DMS53 (cell line): ENCODE results near the gene EN2.

Source experiments
- DNase-seq: peaks from one replicate; lab custom pipeline; 2025; lab: John Stamatoyannopoulos, UW

The EN2 gene

DNA sequence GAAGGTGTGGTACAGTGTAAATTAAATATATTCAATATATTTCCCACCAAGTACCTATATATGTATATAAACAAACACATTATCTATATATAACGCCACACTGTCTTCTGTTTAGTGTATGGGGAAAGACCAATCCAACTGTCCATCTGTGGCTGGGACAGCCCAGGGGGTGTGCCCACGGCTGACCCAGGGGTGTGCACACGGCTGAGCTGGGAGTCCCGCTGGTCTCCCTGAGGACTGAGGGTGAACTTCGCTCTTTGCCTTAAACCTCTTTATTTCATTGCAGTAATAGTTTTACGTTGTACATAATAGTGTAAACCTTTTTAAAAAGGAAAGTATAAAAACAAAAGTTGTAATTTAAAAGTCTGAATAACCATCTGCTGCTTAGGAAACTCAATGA lies 6.3 kb downstream of the EN2 start:
- no peak for DNase-seq

DNA sequence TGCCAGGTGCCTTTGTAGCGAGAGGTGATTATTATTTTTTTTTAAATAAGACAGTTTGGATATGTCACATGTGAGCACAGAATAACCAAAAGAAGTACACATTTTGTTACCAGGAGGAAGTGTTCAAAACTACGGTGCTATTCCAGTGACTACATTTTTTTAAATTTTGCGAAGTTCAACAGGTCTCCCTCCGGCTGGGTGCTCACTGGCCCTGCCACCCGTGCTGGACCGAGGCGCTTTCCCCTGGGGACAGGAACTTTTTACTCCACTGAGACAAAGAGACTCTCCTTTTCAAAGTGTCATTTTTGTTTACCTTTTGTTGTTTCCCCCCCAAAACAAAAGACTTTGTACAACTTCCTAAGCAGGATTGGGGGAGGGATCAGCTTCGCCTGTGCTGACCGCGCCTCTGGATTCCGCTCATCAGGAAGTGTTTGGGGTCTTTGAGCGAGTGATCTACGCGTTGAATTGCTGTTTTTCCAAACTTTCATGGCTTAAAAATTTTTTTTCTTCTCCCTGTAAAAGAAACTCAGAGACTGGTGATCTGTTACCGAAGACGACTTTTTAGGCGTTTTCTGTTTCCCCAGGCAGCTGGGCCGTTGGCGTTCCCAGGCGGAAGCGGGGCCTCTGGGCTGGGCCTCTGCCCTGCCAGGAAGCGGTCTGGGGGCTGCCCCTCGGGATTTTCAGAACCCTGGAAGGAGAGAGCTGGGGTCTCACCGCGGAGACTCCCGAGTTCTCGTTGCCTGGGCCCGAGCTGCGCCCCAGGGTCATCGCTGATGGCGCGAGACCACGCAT lies 7.2 kb downstream of the EN2 start:
- DNase-seq: no peak

DNA sequence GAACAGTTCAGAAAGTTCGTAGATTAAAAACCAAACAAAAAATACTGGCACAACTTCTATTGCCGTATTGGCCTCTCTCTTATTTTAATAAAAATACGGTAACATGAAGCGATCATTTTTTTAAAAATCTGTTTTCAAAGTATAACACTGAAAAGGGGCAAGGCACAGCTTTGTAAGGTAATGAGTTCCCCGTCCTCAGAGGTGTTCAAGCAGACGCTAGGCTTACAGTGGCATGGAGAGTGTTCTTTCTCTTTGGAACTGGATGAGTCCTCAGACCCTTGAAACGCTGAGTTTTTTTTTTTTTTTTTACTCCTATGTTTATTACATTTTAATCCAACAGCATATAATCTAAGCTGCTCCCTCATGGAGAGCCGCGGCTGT lies 7.8 kb downstream of the EN2 start:
- DNase-seq: no peak

DNA sequence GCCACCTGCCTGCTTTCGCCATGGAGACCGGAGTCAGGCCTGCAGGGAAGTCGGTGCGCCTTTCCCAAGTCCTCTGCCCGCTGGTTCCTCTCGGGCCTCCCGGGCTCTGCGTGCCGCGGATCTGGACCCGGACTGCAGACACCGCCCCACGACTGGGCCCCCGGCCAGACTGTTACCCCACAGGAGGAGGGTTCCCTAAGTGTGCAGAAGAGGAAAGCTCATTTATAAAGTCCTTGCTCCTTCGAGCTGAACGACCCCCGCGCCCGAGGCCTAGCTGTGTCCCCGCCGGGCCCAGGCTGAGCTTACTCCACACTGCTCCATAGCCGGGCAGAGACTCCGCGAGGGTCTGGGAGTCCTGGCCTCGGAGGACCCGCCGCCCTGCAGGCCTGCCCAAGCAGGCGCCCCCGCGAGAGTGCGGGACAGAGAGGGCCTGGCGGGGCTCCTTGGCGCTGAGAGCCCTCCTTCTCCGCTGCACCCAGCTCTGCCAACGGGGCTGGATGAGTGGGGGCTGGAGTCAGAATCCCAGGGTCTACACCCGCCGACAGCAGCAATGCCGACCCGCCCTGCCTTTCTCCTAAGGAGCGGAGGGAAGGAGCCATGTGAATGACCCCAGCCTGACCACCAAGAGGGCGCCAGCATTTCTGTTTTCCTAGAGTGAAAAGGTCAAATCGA lies 8.3 kb downstream of the EN2 start:
- DNase-seq: no peak

DNA sequence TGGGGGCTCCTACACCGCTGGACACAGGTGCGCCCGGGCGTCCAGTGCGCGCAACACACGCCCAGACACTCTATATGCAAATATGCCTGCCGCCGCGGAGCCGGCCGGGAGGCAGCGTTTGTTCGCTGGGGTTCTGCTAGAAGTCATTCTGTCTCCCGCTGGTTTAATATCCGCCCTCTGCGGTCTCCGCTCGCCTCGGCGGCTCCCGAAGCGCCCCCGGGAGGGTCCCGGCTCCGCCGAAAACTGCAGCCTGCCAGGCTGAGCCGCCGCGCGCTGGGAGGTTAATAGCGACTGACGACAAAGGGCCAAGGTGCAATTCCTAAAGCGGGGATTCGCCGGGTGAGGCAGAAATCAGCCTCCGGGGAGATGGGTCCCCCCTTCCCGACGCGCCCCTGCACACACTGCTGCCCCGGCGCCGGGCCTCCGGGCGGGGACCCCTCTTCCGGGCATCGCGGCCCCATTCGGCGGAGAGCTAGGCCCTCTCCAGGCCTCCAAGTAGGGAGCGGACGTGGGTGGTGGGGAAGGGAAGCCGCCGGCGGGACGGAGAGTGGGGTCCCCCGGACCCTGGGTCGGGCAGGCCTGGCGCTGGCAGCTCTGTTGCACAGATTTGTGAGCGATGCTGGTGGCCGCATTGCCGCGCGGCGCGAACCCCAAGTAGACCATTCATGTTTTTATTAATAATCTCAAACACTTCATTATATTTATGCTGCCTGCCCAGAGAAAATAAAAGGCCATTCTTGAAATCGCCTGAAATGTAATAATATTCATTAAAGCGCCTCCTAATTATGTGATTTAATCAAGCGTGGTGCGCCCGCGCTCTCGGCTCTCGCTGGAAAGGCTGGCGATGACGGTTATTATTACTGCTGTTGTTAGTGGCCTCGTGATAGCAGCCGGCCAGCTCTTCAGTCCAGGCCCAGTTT lies 9.1 kb downstream of the EN2 start:
- no peak for DNase-seq

DNA sequence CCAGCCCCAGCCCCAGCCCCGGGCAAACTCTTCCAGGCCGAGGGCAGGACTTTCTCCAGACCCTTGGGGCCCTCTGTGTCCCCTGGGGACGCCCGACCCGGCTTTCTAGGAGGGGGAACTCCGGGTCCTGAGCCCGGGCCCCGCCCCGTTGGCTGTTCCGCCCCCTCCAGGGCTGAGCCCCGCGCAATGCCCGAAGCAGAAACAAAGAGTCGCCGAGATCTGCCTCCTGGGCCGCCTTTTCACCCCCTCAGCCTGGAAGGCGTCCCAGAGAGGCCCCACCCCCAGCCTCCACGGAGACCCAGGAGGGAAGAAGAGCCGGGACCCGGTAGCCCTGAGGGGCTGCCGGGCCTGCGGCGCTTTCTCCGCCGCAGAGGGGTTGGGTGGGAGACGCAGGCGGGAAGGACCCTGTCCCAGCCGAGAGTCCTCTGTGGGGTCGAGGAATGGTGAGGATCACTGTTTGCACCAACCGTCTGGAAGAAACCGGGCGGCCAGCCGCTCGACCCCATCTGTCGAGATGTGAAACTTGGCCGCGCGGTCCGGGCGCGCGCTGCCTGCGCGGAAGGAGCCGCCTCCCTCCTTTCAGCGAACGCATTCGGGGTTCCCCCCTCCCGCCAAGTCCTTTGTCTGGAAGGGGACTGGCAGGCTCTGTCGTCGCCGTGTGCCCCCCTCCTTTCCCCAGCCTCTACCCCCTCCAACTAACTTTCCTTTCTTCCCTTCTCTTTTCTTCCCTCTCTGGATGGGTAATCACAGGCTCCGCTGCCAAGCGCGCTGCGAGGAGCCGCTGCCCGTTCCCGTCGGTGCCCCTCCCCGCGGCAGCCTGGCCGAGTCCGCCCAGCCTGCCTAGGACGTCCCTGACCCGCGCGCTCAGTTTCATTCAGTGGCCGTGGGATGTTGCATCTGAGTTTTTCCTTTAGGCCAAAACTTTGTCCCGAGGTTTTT lies 10.2 kb downstream of the EN2 start:
- DNase-seq: no peak

DNA sequence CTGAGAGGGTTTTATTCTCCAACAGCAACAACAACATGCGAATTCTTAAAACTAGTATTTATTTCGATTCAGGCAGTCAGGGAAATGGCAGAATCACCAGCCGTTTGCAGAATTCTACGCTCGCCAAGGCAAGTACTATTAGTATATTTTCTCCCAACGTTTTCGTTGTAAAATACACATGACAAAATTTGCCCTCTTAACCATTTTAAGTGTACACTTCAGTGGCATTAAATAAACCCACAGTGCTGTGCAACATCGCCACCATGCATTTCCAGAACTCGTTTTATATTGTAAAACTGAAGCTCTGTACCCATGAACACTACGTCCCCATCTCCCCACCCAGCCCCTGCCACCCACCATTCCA lies 10.8 kb downstream of the EN2 start:
- no peak for DNase-seq

DNA sequence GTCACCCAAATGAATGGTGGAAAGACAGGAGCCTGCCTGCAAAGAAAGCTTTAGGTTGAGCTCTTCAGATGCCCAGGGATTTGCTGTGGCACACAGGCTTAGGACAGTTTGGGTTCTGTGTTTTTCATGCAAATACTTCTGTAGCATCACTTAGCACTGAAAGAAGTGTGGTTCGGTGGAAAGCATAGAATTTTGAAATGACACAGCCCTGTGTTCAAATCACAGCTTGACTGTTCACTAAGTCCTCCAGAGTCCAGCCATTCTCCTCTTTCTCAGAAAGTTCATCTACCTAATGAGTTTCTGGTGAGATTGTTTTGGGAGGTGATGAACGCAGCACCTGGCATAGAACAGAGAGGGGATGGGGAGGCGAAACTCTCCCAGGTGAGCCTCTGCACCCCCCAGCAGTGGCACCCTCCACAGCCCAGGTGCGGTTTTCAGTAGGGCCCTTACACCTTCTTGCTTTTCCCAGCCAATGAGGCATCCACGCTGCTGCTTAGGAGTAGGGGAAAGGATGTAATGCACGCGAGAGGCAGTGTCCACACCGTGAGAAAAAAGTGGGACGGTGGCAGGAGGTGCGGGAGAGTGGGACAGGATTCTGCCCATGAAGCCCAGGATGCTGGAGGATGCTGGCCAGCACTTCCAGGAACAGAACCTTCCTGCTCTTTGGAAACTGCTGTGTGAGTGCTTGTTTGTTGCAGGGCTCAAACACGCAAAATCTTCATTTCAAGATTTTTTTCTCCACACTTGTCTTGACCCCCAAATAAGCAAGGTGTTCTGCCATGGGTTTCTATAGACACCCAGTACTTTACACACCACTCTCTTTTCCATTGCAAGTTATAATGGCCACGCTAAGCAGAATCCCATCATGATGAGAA lies 11.6 kb downstream of the EN2 start:
- DNase-seq: no peak

DNA sequence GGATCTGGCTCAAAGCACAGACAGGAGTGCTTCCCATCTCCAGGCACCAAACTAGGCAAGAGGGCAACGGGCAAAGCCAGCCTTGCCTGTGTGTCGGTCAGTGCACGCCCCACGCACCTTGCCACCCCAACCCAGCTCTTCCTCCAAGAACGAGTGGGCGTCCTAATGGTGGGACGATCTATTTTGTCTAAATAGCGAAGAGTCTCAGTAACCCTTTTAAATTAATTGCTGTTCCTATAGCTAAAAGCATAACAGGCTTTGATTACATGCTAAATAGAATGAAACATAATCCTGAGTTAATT lies 12.2 kb downstream of the EN2 start:
- no peak for DNase-seq

DNA sequence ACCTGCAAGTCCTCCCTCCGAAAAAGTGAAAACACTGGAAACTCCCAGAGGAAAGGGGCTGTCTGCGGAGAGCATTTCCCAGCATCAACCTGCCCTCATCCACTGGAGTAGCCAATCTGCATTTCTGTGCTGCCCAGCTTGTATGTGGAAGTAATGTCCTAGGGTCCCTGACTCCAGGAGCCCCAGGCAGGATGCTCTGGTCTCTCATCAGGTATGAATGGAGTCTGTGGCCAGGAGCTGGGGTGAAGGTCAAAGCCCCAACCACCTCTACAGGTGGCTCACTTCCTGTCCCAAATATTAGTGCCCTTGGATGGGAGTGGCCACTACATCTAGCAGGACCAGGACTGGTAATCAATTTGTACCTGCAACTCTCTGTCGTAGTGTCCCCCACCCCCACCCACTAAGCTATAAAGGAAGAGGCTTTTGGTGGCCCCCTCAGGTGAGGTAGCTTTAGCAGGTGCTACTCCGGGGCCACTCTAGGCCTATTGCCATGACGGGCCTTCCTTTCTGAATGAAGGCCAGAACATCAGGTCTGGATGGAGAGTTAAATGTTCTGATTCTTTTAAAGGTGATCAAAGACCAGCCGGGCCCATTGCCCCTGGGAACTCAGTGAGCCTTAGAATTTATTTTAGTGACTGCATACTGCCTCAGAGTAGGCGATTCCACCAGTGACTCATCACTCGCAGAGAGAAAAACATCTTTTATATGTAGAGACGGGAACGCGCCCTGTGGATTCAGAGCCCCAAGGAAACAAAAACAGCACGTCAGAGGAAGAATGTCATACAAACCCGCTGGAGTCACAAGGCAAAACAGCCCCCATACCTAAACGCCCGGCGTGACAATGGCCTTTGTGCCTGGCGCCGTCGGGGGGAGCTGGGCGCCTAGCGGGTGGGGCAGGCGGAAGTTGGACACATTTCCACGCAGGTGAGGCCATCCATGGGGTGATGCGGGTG lies 13.0 kb downstream of the EN2 start:
- DNase-seq: no peak

DNA sequence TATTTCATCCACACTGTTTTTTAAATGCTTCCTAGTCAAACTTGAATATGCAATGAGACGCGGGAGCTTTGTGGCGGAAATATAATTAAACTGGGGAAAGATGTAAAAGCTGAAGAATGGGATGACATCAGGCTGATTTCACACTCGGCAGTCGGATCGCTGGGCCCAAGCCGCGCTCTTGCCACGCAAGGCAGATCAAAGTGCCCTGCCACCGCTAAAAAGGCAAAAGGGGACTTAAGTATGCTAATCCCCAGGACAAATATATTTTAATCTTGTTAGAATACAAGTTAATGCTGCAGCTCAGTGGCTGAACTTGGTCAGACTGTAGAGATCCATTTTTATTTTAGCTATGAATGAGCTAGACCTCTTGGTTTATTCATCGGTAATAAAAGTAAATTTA lies 13.8 kb downstream of the EN2 start:
- DNase-seq: no peak

DNA sequence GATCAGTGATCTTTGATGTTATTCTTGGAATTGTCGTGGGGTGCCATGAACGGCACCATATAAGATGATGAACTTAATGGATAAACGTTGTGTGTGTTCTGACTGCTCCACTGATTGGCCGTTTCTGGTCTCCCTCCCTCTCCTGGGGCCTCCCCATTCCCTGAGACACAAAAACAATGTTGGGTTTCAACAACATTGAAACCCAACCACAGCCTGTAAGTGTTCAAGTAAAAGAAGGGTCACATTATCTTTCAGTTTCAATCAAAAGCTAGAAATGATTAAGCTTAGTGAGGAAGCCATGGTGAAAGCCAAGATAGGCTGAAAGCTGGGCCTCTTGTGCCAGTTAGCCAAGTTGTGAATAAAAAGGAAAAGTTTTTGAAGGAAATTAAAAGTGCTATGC lies 19.5 kb downstream of the EN2 start:
- no peak for DNase-seq

DNA sequence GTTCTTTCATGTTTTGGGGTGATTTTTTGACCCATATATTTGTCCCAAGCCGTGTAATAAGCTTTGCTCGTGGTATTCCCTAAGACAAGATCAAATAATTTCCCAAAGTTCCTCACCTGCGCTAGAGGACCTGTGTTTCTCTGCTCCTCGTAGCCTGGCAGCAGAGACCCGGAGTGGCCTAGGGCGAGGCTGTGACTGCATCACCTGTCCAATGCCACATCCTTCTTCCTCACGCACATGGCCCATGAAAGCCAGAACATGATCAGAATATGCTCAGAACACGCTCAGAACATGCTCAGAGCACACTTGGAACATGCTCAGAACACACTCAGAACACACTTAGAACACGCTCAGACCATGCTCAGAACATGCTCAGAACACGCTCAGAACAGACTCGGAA lies 23.8 kb downstream of the EN2 start:
- DNase-seq: no peak

DNA sequence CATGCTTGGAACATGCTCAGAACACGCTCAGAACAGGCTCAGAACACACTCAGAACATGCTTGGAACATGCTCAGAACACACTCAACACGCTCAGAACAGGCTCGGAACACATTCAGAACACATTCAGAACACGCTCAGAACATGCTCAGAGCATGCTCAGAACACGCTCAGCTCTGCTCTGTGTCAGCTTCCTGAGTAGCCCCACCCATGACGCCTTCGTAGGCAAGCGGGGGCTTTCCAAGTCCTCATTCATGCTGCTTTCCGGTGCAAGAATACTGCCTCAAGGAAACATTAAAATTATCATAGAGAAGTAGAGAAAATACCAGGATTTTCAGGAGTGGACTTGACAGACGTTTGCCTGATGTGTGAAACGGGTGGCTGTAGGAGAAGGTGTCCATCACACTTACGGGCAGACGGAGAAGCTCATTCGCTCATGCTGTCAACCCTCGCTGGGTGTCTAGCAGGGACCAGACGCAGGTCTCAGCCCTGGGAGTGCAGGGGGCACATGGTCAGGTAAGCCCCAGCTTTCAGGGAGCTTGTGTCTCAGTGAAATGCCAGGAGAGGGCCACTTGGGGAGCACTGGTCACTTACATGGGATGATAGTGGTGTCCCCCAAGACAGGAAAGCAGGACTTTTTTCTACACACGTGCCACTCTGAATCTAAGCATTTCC lies 24.7 kb downstream of the EN2 start:
- no peak for DNase-seq

DNA sequence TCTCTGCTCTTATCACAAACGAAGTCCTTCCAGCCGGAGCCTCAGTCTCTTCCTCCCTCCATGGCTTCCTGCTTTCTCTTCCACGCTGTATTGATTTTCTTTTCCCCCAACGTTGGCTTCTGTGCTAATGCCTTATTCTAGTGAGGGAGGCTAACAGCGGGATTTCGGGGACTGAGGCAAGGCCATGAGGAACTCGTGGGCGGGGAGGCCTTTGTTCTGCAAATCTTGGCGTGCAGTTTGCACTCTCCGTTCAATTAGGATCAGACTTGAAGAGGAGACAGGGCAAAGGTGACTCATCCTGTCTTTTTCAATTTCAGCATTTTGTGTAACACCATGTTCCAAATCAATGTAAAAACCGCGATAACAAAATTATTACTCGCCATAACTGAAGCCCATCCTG lies 25.3 kb downstream of the EN2 start:
- DNase-seq: no peak

DNA sequence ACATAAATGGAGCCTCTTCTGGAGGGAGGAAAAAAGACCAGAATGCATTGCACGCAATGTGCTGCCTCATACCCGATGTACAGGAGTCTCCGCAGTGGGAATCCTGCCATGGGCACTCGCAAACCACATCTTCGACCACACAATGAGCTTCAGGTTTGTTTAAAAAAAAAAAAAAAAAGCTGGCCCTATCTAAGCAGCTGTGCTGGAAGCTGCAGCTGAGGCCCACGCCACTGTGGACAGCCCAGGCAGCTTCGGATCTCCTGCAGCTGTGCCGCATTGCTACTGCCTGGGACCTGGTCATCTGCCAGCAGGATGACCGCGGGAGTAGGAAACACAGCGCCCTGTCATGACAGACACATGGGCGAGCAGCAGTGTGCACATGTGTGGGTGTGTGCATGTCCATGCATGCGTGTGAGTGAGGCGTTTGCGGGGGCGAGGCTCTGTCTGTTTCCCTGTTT lies 26.0 kb downstream of the EN2 start:
- DNase-seq: no peak

DNA sequence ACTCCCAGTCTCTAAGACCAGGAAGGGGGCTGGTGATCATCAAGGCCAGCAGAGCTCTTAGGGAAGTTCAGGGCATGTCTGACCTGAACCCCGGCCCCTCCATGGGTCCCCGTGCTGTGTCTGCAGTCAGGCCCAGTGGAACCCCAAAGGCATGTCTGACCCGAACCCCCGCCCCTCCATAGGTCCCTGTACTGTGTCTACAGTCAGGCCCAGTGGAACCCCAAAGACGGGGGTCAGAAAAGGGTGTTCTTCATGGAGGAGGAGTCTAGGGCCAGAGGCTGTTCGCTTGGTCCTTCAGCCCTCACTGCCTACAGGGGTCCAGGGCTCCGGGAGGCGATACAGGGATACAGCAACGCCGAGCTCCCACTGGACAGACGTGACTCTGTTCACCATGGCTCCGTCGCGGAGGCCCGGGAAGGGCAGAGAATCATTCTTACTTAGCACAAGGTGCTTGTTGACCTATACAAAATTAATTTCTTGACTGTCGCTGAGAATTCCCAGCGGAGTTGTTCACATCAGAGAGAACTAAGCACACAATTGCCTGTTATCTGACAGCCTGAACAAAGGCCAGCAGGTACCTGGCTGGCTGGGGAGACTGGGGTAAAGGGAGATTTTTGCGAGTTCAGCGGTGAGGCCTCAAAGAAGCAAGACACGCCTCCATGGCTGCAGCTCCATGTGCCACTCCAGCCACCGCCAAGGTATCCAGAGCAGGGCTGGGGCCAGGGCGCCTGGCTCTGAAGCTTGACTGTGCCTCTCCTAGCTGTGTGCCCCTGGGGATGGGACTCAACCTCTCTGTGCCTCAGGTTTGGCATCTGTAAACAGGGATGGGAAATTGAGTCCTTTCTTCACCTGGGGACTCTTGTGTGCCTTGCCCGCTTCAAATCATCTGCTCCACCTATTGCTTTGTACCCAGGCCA lies 26.8 kb downstream of the EN2 start:
- DNase-seq: no peak
